Gastroesophageal sphincter (tissue), 4 donors: ENCODE measurements around the gene NANOS2. TPM values are rescaled to one million over a fixed set of nuclear protein-coding genes. Genes with fewer than 3 reads are reported as not detected.
"Not testable (repeated sequence)": the region's sequence is repeated elsewhere in the genome, so short reads cannot be mapped to it uniquely, and the experiment has no call there.

Experiments
- ATAC-seq: fragments of 150-250 bp; one replicate; pipeline ENCODE4 v1.9.1; 2016; ENCODE audit warnings: mild to moderate bottlenecking, moderate library complexity
- H3K27ac ChIP-seq, 4 donors: fragments of 200-600 bp; sonication (generic) in 3 of 4; 1 replicate in 3 of 4; 2 replicates in 1 of 4; pipeline ENCODE4 v1.5.1; 2016 to 2019
- H3K27me3 ChIP-seq: fragments of 200-600 bp; sonication (generic); one replicate; pipeline ENCODE4 v1.5.1; 2019
- H3K36me3 ChIP-seq, 2 donors: fragments of 200-600 bp; sonication (generic); one replicate each; pipeline ENCODE4 v1.5.1; 2019; ENCODE audit warnings: control low read depth in 1 of 2
- H3K4me1 ChIP-seq, 3 donors: fragments of 200-600 bp; sonication (generic); 1 replicate in 2 of 3; 2 replicates in 1 of 3; pipeline ENCODE4 v1.5.1; 2016 to 2019; ENCODE audit warnings: control low read depth in 2 of 3
- H3K4me3 ChIP-seq, 2 donors: fragments of 200-600 bp; sonication (generic); one replicate each; pipeline ENCODE4 v1.5.1; 2019; ENCODE audit warnings: mild to moderate bottlenecking in 1 of 2, moderate library complexity in 1 of 2
- H3K9me3 ChIP-seq, 3 donors: fragments of 200-600 bp; sonication (generic); one replicate each; pipeline ENCODE4 v1.5.1; 2017 to 2019; ENCODE audit warnings: control low read depth in 2 of 3
- EP300 ChIP-seq: sonication (generic); formaldehyde crosslinking; IDR thresholded peaks from one replicate; pipeline ENCODE4 v1.6.1; 2017; ENCODE audit warnings: antibody characterized with exemption, mild to moderate bottlenecking
- POLR2A ChIP-seq, 2 donors: fragments of 450-650 bp; IDR thresholded peaks; one replicate each; pipeline ENCODE4 v1.6.1; 2017; ENCODE audit warnings: antibody characterized with exemption in 2 of 2, mild to moderate bottlenecking in 2 of 2, moderate library complexity in 1 of 2
- POLR2AphosphoS5 ChIP-seq: sonication (generic); formaldehyde crosslinking; IDR thresholded peaks from one replicate; pipeline ENCODE4 v1.6.1; 2017; ENCODE audit warnings: antibody characterized with exemption
- WGBS, 2 donors: methylation state at CpG; one replicate each; pipeline ENCODE4 v1.1.5; 2018; ENCODE audit warnings: low coverage in 1 of 2; 5-methylcytosine and 5-hydroxymethylcytosine counted together
- total RNA-seq, 4 donors: library from RNA; depleted of rRNA; stranded (reverse); fragments of >200 nt; gene quantifications; one replicate each; pipeline ENCODE4 v1.1.0, GENCODE V29; 2016
- TF ChIP-seq, protein P1 (sequence below), 4 experiments: fragments of 200-600 bp in 2 of 4; fragments of 450-650 bp in 2 of 4; sonication (generic) in 1 of 4; IDR thresholded peaks; one replicate each; pipeline ENCODE4 v1.5.1; 2017 to 2019; ENCODE audit warnings: antibody characterized with exemption in 4 of 4, mild to moderate bottlenecking in 2 of 4, moderate library complexity in 2 of 4

The NANOS2 gene
- total RNA-seq, 4 donors from 2014 or later = not detected

DNA sequence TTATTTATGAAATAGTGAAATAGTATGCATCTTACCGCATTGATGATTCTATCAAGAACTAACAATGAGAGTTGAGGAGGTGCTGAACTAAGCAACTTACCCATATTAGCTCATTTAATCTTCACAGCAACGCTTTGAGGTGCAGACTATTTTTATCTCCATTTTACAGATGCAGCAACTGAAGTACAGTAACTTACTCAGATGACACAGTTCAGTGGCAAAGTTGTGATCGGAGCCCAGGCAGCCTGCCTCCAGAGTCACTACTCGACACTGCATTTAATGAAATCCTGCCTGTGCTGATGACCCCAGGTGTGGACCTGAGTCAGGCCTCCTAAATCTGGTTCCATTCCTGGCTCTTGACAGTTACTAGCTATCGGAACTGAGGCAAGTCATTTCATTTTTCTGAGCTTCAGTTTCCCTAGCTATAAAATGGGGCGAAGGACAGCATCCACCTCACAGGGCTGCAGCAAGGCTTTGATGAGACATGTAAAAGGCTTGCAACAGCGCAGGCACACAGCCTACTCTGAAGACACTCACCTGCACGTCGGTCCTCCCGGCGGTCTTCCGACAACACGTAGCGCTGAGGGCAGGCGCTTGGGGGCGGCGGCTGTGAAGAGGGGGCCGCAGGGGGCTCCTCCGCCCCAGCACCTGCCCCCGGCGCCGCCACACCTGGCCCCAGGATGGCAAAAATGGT is 13.7 kb downstream of the NANOS2 start:
- Histone ChIP-seq H3K4me1 (peaks cover 0 to 29% (median 8%) of the 10 kb centered on the region in 3 donors), H3K36me3 (peaks cover 0 to 35% of the 10 kb centered on the region in 2 donors), H3K4me3 (peak overlapping the region in 1 of 2 donors; percentile 74), H3K9me3 (no peaks in the 10 kb centered on the region), H3K27ac (peak overlapping the region in 2 of 4 donors; percentile 77 to 88), H3K27me3 (peaks cover 3% of the 10 kb centered on the region)
- WGBS, 2 donors = 82 to 83% methylated on average over 5 to 6 of the region's 22 CpGs
- no peak for ATAC-seq
- TF ChIP-seq POLR2AphosphoS5 (no peak), POLR2A (IDR thresholded peaks at IDR 0.05) (no peak), EP300 (no peak)
- TF ChIP-seq, protein P1, sequence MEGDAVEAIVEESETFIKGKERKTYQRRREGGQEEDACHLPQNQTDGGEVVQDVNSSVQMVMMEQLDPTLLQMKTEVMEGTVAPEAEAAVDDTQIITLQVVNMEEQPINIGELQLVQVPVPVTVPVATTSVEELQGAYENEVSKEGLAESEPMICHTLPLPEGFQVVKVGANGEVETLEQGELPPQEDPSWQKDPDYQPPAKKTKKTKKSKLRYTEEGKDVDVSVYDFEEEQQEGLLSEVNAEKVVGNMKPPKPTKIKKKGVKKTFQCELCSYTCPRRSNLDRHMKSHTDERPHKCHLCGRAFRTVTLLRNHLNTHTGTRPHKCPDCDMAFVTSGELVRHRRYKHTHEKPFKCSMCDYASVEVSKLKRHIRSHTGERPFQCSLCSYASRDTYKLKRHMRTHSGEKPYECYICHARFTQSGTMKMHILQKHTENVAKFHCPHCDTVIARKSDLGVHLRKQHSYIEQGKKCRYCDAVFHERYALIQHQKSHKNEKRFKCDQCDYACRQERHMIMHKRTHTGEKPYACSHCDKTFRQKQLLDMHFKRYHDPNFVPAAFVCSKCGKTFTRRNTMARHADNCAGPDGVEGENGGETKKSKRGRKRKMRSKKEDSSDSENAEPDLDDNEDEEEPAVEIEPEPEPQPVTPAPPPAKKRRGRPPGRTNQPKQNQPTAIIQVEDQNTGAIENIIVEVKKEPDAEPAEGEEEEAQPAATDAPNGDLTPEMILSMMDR (IDR thresholded peaks at IDR 0.05) = no peak

DNA sequence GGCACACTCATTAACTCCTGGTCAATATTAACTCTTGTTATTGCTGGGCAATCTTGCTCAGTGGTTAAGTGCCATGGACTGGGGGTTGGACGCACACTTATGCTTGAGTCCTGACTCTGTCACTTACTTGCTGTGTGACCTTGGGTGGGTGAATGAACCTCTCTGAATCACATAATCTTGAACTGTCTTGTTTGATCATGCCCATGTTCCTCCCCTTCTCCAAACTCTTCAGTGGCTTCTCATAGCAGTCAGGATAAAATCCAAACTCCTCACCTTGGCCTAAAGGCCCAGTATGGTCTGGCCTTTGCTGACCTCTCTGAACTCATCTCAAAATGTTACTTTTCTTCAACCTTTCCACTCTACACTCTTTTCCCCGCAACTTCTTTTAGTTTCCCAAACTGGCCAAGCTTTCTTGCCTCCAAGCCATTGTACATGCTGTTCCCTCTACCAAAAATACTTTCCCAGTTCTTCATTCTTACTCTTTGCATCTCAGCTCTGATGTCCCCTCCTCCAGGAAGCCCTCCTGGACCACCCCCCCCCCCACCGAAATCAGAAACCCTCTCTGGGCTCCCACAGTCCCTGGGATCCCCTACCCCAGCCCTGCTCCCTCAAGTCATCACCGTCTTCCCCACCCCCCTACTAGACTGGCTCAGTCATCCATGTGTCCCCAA is 14.5 kb downstream of the NANOS2 start:
- Histone ChIP-seq H3K27ac (no peak overlapping the region), H3K4me1 (peaks cover 0 to 29% (median 8%) of the 10 kb centered on the region in 3 donors), H3K36me3 (peaks cover 0 to 44% of the 10 kb centered on the region in 2 donors), H3K27me3 (no peaks in the 10 kb centered on the region), H3K4me3 (no peak overlapping the region), H3K9me3 (no peaks in the 10 kb centered on the region)
- TF ChIP-seq, protein P1 (IDR thresholded peaks at IDR 0.05) = no peak
- no peak for TF ChIP-seq POLR2AphosphoS5
- TF ChIP-seq POLR2A (IDR thresholded peaks at IDR 0.05) = no peak
- TF ChIP-seq EP300 = no peak
- no peak for ATAC-seq
- 93 to 100% methylated on average over 2 to 3 of the region's 4 CpGs for WGBS, 2 donors

DNA sequence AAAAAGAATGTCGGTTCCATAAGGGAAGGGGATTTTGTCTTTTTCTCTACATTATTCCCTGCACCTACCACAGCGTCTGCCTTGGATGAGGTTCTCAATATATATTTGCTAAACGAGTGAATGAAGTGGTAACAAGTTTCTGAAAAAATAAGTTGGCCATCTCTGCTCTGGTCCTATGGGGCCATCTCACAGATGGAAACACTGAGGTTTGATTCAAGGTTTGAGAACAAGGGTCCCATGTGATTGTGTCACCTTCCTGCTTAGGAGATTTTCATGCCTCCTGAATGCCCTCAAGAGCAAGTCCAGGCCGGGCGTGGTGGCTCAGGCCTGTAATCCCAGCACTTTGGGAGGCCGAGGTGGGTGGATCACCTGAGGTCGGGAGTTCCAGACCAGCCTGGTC is 15.3 kb downstream of the NANOS2 start:
- TF ChIP-seq POLR2AphosphoS5 = no peak
- TF ChIP-seq EP300 = no peak
- no peak for TF ChIP-seq POLR2A (IDR thresholded peaks at IDR 0.05)
- TF ChIP-seq, protein P1 (IDR thresholded peaks at IDR 0.05) = no peak
- Histone ChIP-seq H3K9me3 (no peaks in the 10 kb centered on the region), H3K4me1 (peaks cover 0 to 29% (median 8%) of the 10 kb centered on the region in 3 donors), H3K27me3 (no peaks in the 10 kb centered on the region), H3K4me3 (no peak overlapping the region), H3K27ac (no peak overlapping the region), H3K36me3 (peaks cover 0 to 52% of the 10 kb centered on the region in 2 donors)
- 86 to 93% methylated on average over 3 to 5 of the region's 7 CpGs for whole genome bisulfite sequencing, 2 donors
- ATAC-seq = no peak

DNA sequence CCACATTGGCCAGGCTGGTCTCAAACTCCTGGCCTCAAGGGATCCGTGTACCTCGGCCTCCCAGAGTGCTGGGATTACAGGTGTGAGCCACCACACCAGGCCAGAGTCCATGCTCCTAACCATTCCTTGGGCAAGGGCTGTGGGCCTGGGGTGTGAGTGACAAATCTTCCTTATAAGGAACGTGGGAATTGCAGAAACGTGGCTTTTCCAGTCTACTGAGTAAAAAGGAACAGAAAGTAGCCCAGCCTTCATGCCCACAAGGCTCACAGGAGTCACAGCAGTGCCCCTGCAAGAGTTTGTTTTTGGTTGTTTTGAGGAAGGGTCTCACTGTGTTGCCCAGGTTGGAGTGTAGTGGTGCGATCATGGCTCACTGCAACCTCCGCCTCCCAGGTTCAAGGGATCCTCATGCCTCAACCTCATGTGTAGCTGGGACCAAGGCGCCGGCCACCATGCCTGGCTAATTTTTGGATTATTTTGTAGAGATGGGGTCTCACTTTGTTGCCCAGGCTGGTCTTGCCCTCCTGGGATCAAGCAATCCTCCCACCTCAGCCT is 17.2 kb downstream of the NANOS2 start:
- WGBS, 2 donors = 81% methylated on average over 5 of the region's 8 CpGs; no CpG with 5 or more reads in 1 of the 2 donors
- peaks cover 0 to 53% of the 10 kb centered on the region in 2 donors for H3K36me3 ChIP-seq
- TF ChIP-seq POLR2AphosphoS5 = no peak
- TF ChIP-seq, protein P1 (IDR thresholded peaks at IDR 0.05) = no peak
- no peak for ATAC-seq
- H3K27ac ChIP-seq = no peak overlapping the region
- H3K4me1 ChIP-seq = peaks cover 0 to 22% (median 8%) of the 10 kb centered on the region in 3 donors
- H3K9me3 ChIP-seq = no peaks in the 10 kb centered on the region
- H3K4me3 ChIP-seq = no peak overlapping the region
- no peaks in the 10 kb centered on the region for H3K27me3 ChIP-seq

DNA sequence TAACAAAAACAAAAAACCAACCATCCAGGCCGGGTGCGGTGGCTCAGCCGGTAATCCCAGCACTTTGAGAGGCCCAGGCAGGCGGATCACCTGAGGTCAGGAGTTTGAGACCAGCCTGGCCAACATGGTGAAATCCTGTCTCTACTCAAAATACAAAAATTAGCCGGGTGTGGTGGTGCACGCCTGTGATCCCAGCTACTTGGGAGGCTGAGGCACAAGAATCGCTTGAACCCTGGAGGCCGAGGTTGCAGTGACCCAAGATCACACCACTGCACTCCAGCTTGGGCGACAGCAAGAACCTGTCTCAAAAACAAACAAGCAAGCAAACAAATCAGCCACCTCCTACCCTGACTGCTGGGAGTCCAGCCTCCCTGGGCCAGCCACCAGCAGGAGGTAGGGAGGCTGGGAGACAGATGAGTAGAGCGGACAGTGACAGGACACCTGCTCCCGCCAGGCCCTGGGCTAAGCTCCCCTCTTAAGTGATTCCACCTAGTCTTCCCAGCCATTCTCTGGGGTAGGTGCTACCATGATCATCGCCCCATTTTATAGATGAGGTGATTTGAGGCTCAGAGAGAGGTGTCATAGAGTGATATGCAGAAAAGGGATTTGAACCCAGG is 18.5 kb downstream of the NANOS2 start:
- H3K27ac ChIP-seq, H3K9me3 ChIP-seq, ATAC-seq, H3K4me3 ChIP-seq, H3K27me3 ChIP-seq: not testable (repeated sequence)
- peaks cover 0 to 12% (median 6%) of the 10 kb centered on the region in 3 donors for H3K4me1 ChIP-seq
- WGBS, 2 donors = 87 to 98% methylated on average over 7 to 10 of the region's 12 CpGs
- peaks cover 0 to 56% of the 10 kb centered on the region in 2 donors for H3K36me3 ChIP-seq
